Caco-2 (cell line): Measurements from ENCODE around the gene OR5AN1. TPM values are rescaled to one million over a fixed set of nuclear protein-coding genes. Genes with fewer than 3 reads are reported as not detected.

ENCODE experiments used
- BruUV-seq: library from RNA; stranded (reverse); fragments of 400-500 nt; replicated peaks from 2 replicates; lab custom pipeline; 2021; lab: Mats Ljungman, UMichigan
- CTCF ChIA-PET: fragments of 300-600 bp; sonication (Branson Sonifier 250); formaldehyde crosslinking; loops from one replicate; lab custom pipeline; 2022; ENCODE audit warnings: antibody characterized with exemption; lab: Charles Lee
- POLR2A ChIA-PET: fragments of 300-600 bp; sonication (Branson Sonifier 250); formaldehyde crosslinking; loops from one replicate; lab custom pipeline; 2022; ENCODE audit warnings: antibody characterized with exemption; lab: Charles Lee
- DNase-seq, 2 experiments: peaks; one replicate each; pipeline versions ENCODE4 v3.0.0 to v3.0.0-alpha.2; 2020 to 2022
- H3K27me3 ChIP-seq: replicated peaks from 2 replicates; pipeline ENCODE4 v1.6.0; 2011; ENCODE audit warnings: low read length; ENCODE audit not compliant: control insufficient read depth, insufficient read depth
- H3K36me3 ChIP-seq: 2 replicates; pipeline ENCODE4 v1.5.1; 2011; ENCODE audit warnings: low read length; ENCODE audit not compliant: control insufficient read depth, insufficient read depth
- H3K4me1 ChIP-seq: fragments of 250-450 bp; sonication (Bioruptor Pico); 2 replicates; pipeline ENCODE4 v1.5.1; 2020; ENCODE audit warnings: mild to moderate bottlenecking
- H3K4me3 ChIP-seq: 2 replicates; pipeline ENCODE4 v1.5.1; 2011; ENCODE audit warnings: low read depth, mild to moderate bottlenecking, control low read depth, low read length
- H3K9me3 ChIP-seq: fragments of 250-450 bp; sonication (Bioruptor Pico); 2 replicates; pipeline ENCODE4 v1.5.1; 2020; ENCODE audit warnings: mild to moderate bottlenecking, moderate library complexity
- H3K27ac Mint-ChIP-seq: one replicate; pipeline ENCODE4 v1.8.0; 2022; ENCODE audit warnings: mixed read lengths; ENCODE audit not compliant: unreplicated experiment
- H3K27me3 Mint-ChIP-seq: one replicate; pipeline ENCODE4 v1.8.0; 2022; ENCODE audit warnings: mixed read lengths; ENCODE audit not compliant: insufficient read depth, unreplicated experiment
- H3K36me3 Mint-ChIP-seq: one replicate; pipeline ENCODE4 v1.8.0; 2022; ENCODE audit warnings: mild to moderate bottlenecking, mixed read lengths; ENCODE audit not compliant: insufficient read depth, unreplicated experiment
- H3K4me1 Mint-ChIP-seq: one replicate; pipeline ENCODE4 v1.8.0; 2022; ENCODE audit warnings: low read depth, mixed read lengths; ENCODE audit not compliant: unreplicated experiment
- H3K4me3 Mint-ChIP-seq: one replicate; pipeline ENCODE4 v1.8.0; 2022; ENCODE audit warnings: mild to moderate bottlenecking, moderate library complexity, mixed read lengths; ENCODE audit not compliant: unreplicated experiment
- H3K9me3 Mint-ChIP-seq: one replicate; pipeline ENCODE4 v1.8.0; 2022; ENCODE audit warnings: mixed read lengths; ENCODE audit not compliant: unreplicated experiment
- intact Hi-C: fragments of 100-400 bp; cut with micrococcal nuclease; formaldehyde crosslinking; loops from one replicate; pipeline ENCODE4 v1.10.0; 2022; ENCODE audit not compliant: unreplicated experiment
- total RNA-seq: library from RNA; stranded (reverse); gene quantifications from 2 replicates; pipeline ENCODE4 v1.2.3, GENCODE V29; 2022
- TF ChIP-seq, protein P1 (sequence below), 2 experiments: fragments of 200-600 bp in 1 of 2; IDR thresholded peaks; 1 replicate in 1 of 2; 2 replicates in 1 of 2; pipeline versions ENCODE4 v1.5.1 to v1.8.0; 2011 to 2022; ENCODE audit warnings: antibody characterized with exemption in 1 of 2, control low read depth in 1 of 2, inconsistent platforms in 1 of 2, low read depth in 1 of 2, low read length in 1 of 2, mild to moderate bottlenecking in 1 of 2, moderate library complexity in 1 of 2; ENCODE audit not compliant: insufficient read depth in 1 of 2, severe bottlenecking in 1 of 2, unreplicated experiment in 1 of 2

OR5AN1 gene
- total RNA-seq, 1 experiment from 2014 or later, result not detected

DNA sequence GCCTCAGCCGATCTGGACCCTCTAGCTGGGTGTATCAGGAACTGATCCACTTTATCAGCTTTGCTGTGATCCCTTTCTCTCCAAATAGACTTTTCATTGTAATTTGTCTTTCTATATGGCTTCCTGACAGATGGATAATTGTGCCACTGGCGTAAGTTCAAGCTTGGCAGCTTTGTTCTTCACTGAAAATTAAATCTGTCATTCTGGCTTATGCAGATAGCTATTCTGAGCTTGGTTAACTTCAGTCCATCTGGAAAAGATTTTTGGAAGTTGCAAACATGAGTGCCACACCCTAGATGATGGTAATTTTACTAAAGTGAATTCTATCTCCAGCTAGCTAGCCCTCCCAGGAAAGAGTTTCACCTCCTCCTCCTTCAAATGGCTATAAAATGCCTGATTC is 59.5 kb downstream of the OR5AN1 start:
- H3K4me1 Mint-ChIP-seq, result no peaks in the 10 kb centered on the region
- Histone ChIP-seq H3K27me3 (no peaks in the 10 kb centered on the region), H3K9me3 (no peaks in the 10 kb centered on the region; the same call in none of the 2 replicates), H3K4me3 (no peak overlapping the region), H3K36me3 (no peaks in the 10 kb centered on the region), H3K4me1 (no peaks in the 10 kb centered on the region)
- no peak overlapping the region for H3K27ac Mint-ChIP-seq
- ChIA-PET POLR2A (no interaction called here), CTCF (no interaction called here)
- intact Hi-C loops, result no loop called here
- DNase-seq, result no peak
- peaks cover 14% of the 10 kb centered on the region for H3K27me3 Mint-ChIP-seq
- H3K36me3 Mint-ChIP-seq, result peaks cover 4% of the 10 kb centered on the region
- H3K4me3 Mint-ChIP-seq, result no peak overlapping the region
- TF ChIP-seq, protein P1, sequence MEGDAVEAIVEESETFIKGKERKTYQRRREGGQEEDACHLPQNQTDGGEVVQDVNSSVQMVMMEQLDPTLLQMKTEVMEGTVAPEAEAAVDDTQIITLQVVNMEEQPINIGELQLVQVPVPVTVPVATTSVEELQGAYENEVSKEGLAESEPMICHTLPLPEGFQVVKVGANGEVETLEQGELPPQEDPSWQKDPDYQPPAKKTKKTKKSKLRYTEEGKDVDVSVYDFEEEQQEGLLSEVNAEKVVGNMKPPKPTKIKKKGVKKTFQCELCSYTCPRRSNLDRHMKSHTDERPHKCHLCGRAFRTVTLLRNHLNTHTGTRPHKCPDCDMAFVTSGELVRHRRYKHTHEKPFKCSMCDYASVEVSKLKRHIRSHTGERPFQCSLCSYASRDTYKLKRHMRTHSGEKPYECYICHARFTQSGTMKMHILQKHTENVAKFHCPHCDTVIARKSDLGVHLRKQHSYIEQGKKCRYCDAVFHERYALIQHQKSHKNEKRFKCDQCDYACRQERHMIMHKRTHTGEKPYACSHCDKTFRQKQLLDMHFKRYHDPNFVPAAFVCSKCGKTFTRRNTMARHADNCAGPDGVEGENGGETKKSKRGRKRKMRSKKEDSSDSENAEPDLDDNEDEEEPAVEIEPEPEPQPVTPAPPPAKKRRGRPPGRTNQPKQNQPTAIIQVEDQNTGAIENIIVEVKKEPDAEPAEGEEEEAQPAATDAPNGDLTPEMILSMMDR (IDR thresholded peaks at IDR 0.05; ENCODE audit: insufficient read depth in 1 of 2, low read depth in 1 of 2, low read length in 1 of 2, severe bottlenecking in 1 of 2, unreplicated experiment in 1 of 2), result no peak
- no TSS peak for BruUV-seq
- H3K9me3 Mint-ChIP-seq, result no peaks in the 10 kb centered on the region

Other genes with a start within 250 kb of the OR5AN1 start
- gene FAM111A, start 216.0 kb upstream of the OR5AN1 start, total RNA-seq, result 76.1 and 78.8 TPM in 2 replicates
- gene DTX4, start 186.8 kb upstream of the OR5AN1 start, total RNA-seq, result 85.6 and 96.7 TPM in 2 replicates
- not detected in 2 replicates for gene MPEG1, start 146.0 kb upstream of the OR5AN1 start, total RNA-seq
- not detected in 2 replicates for gene OR5A2, start 67.5 kb downstream of the OR5AN1 start, total RNA-seq
- gene OR5A1, start 77.6 kb downstream of the OR5AN1 start, total RNA-seq, result not detected in 2 replicates
- gene OR4D6, start 98.1 kb downstream of the OR5AN1 start, total RNA-seq, result not detected in 2 replicates
- gene OR4D10, start 114.4 kb downstream of the OR5AN1 start, total RNA-seq, result not detected in 2 replicates
- not detected in 2 replicates for gene OR4D11, start 144.7 kb downstream of the OR5AN1 start, total RNA-seq
- not detected in 2 replicates for gene OR4D9, start 152.6 kb downstream of the OR5AN1 start, total RNA-seq